Measurements from ENCODE around the gene RGL1. TPM values are rescaled to one million over a fixed set of nuclear protein-coding genes. Genes with fewer than 3 reads are reported as not detected.

Gene RGL1
- total and polyA plus RNA-seq, 8 donors = 0.58 to 22.2 (median 8.5) TPM

GRCh38 chr1:183893561-183894289, 88.8 kb downstream of the RGL1 start:
- Histone ChIP-seq H3K4me1 (peaks cover 0 to 17% (median 7%) of the 10 kb centered on the region in 4 donors), H3K36me3 (peaks cover 0 to 39% (median 17%) of the 10 kb centered on the region in 4 donors), H3K4me3 (no peak overlapping the region), H3K27me3 (no peaks in the 10 kb centered on the region), H3K9me3 (no peaks in the 10 kb centered on the region), H3K27ac (no peak overlapping the region)
- intact Hi-C loops (cut with DNase I; ENCODE audit: low total_unique reads) = no loop called here
- no peak for DNase-seq
- TF ChIP-seq CTCF (IDR thresholded peaks at IDR 0.05) (no peak), POLR2A (IDR thresholded peaks at IDR 0.05) (no peak), POLR2AphosphoS5 (IDR thresholded peaks at IDR 0.05) (no peak), EP300 (IDR thresholded peaks at IDR 0.05) (no peak)
- WGBS, 5 donors = 64 to 75% (median 68%) methylated on average over 3 of the region's 3 CpGs

DNA sequence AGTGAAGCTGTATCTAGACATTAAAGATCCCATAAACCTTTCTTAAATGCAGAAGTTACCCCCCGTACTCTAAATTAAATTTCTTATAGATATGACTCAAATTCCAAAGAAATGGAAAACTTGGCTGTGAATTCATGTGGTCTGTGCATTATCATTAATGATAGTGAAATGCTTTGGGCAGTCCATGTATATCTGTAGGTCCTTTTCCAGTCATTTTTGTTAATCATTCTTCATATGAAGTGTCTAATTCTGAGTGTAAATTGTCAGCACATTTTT, 89.3 kb downstream of the RGL1 start:
- H3K9me3 ChIP-seq = no peaks in the 10 kb centered on the region
- 83 to 91% (median 88%) methylated on average over 1 of the region's 1 CpG for WGBS, 5 donors
- H3K27me3 ChIP-seq = no peaks in the 10 kb centered on the region
- H3K36me3 ChIP-seq = peaks cover 0 to 44% (median 18%) of the 10 kb centered on the region in 4 donors
- H3K27ac ChIP-seq = no peak overlapping the region
- intact Hi-C loops (cut with DNase I; ENCODE audit: low total_unique reads) = no loop called here
- peaks cover 0 to 17% (median 6%) of the 10 kb centered on the region in 4 donors for H3K4me1 ChIP-seq
- TF ChIP-seq POLR2AphosphoS5 (IDR thresholded peaks at IDR 0.05) = no peak
- TF ChIP-seq CTCF (IDR thresholded peaks at IDR 0.05) = no peak
- TF ChIP-seq EP300 (IDR thresholded peaks at IDR 0.05) = no peak
- no peak for TF ChIP-seq POLR2A (IDR thresholded peaks at IDR 0.05)
- H3K4me3 ChIP-seq = no peak overlapping the region
- DNase-seq = no peak

DNA sequence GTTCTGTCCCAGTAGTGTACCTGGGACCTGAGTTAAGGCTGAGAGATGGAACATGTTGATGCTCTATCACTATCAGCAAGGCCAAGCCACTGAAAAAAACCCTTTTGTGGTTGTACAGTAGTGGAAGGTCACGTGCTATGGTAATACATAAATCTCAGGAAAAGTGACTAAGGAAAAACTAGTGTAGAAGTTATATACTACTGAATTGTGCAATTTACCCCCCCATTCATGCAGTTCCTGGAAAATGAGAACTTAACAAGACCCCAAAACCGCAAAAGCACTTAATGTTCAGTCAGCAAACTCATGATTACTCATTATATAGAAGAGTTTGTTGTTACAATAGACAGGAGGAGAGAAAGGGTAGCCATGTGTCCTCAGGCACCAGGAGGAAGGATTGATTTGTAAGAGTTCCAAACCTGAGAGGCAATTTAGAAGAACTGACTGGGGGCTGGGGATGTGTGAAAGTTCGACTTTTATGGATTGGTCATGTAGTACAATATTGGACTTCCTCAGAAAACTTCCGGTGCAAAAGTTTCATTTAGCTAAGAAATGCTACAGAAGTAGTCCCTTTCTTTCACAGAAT, 91.6 kb downstream of the RGL1 start:
- TF ChIP-seq EP300 (IDR thresholded peaks at IDR 0.05) (no peak), CTCF (IDR thresholded peaks at IDR 0.05) (no peak), POLR2AphosphoS5 (IDR thresholded peaks at IDR 0.05) (no peak), POLR2A (IDR thresholded peaks at IDR 0.05) (no peak)
- Histone ChIP-seq H3K27ac (peak overlapping the region in 2 of 5 donors; percentile 40 to 55), H3K36me3 (peaks cover 0 to 68% (median 24%) of the 10 kb centered on the region in 4 donors), H3K9me3 (no peaks in the 10 kb centered on the region), H3K27me3 (no peaks in the 10 kb centered on the region), H3K4me3 (no peak overlapping the region), H3K4me1 (peaks cover 0 to 10% (median 4%) of the 10 kb centered on the region in 4 donors)
- no peak for DNase-seq
- WGBS, 5 donors = 68 to 86% (median 85%) methylated on average over 4 of the region's 4 CpGs
- intact Hi-C loops (cut with DNase I; ENCODE audit: low total_unique reads) = no loop called here

DNA sequence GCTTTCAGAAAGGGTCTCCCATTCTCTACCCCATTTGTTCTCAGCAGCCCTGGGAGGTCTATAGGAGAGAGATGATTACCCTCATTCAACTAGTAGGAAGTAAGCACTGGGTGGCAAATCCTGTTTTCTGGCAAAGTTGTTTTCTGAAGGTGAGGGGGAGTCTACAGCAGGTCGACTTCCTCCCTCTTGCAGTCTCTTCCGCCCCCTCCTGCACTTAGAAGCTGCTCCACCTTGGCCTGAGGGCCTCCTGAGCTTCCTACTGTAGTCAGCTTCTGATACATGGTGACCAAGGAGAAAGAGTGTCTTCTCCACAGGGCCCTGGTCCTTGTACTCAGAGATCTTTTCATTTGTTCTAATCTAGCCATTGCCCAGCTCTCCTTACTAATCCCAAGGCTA, 93.1 kb downstream of the RGL1 start:
- Histone ChIP-seq H3K4me3 (no peak overlapping the region), H3K4me1 (peaks cover 0 to 10% (median 2%) of the 10 kb centered on the region in 4 donors), H3K36me3 (peaks cover 0 to 76% (median 23%) of the 10 kb centered on the region in 4 donors), H3K27ac (peak overlapping the region in 2 of 5 donors; percentile 40 to 55), H3K27me3 (no peaks in the 10 kb centered on the region), H3K9me3 (no peaks in the 10 kb centered on the region)
- no peak for TF ChIP-seq EP300 (IDR thresholded peaks at IDR 0.05)
- no peak for TF ChIP-seq POLR2AphosphoS5 (IDR thresholded peaks at IDR 0.05)
- TF ChIP-seq POLR2A (IDR thresholded peaks at IDR 0.05) = no peak
- no peak for TF ChIP-seq CTCF (IDR thresholded peaks at IDR 0.05)
- 62 to 75% (median 69%) methylated on average over 2 of the region's 2 CpGs for WGBS, 5 donors
- DNase-seq = no peak
- intact Hi-C loops (cut with DNase I; ENCODE audit: low total_unique reads) = no loop called here
